ENCODE data around the gene MTRFR.
"Not testable (repeated sequence)": the region's sequence is repeated elsewhere in the genome, so short reads cannot be mapped to it uniquely, and the experiment has no call there.

The MTRFR gene

DNA sequence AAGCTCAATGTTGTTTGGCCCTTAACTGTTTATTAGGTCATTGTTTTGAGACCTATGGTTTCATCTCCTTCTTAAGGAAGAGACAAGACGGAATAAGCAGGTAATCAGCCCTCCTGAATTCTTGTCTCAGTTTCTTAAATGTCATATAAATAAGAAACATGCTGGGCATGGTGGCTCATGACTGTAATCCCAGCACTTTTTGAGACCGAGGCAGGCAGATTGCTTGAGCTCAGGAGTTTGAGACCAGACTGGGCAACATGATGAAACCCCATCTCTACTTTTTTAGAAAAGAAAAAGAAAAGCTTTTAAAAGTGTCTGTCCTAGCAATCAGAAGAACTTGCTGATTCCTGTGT is 5.1 kb downstream of the MTRFR start:
- no peak for DNase-seq
- TF ChIP-seq POLR2A (IDR thresholded peaks at IDR 0.05; ENCODE audit: low read length) (no peak), GATA1 (IDR thresholded peaks at IDR 0.05; ENCODE audit: low read depth, low read length) (no peak)

DNA sequence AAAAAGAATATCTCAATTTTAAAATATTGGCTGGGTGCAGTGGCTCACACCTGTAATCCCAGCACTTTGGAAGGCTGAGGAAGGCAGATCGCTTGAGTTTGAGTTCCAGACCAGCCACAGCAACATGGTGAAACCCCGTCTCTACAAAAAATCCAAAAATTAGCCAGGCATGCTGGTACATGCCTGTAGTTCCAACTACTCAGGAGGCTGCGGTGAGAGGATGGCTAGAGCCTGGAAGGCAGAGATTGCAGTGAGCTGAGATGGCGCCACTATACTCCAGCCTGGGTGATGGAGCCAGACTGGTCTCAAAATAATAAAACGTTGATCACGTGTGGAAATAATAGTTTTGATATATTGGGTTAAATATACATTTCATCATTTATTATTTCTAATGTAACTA is 5.7 kb downstream of the MTRFR start:
- DNase-seq: no peak
- no peak for TF ChIP-seq POLR2A (IDR thresholded peaks at IDR 0.05; ENCODE audit: low read length)
- TF ChIP-seq GATA1 (IDR thresholded peaks at IDR 0.05; ENCODE audit: low read depth, low read length): no peak

DNA sequence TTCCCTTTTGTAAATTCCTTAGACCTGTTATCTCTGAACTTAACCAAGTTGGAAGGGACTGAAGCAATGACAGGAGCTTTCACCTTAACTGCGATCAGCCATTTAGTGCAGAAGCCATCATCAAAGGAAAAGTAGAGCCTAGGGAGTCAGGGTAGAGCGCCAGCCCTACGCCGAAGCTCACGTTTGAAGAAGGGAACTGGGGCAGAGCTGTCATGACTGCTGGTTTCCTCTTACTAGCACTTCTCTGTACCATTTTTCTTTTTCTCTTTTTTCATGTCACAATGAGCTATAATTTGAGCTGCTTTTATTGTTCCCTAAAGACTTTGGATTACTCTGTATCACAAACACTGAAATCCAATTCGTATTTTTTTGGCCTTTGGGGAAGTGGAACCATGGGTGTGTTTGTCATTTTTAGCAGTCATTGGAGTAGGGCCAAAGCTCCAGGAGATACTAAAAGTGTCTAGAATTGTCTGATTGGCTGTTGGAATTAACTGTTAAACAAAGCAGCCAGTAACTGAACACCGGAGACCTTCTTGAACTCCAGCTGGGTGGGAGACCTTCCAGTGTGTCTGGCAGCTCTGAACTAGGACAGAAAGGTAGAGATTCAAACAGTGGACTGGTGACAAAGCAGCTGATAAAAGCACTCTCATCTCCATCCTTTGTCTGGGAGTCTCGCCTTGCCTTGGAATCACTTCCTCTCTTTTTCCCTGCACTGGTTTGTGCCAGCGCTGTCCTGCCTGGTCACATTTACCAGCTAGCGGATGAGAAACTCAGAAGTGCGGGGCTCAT is 9.1 kb downstream of the MTRFR start:
- no peak for DNase-seq
- no peak for TF ChIP-seq GATA1 (IDR thresholded peaks at IDR 0.05; ENCODE audit: low read depth, low read length)
- TF ChIP-seq POLR2A (IDR thresholded peaks at IDR 0.05; ENCODE audit: low read length): no peak

DNA sequence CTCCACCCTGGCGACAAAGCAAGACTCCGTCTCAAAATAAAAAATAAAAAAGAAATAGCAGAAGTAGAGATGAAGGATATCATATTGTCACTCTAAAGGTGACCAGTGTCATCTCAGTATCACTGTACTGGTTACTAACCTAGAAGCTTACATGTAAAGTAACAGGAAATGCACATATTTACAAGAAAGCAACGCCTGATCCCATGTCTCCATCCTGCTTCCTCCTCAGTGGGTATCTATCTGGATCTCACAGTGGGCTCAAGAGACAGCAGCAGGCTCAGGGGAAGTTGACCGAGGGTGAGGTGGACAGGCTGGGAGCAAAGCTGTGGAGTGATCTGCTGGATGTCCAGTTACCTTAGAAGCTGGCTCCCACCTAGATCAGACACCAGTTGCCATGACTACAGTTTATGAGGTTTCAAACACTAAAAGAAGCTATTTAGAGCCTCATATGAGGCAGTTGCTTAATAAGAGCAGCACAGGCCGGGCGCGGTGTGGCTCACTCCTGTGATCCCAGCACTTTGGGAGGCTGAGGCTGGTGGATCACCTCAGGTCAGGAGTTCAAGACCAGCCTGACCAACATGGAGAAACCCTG is 10.5 kb downstream of the MTRFR start:
- TF ChIP-seq POLR2A (IDR thresholded peaks at IDR 0.05; ENCODE audit: low read length): no peak
- no peak for TF ChIP-seq GATA1 (IDR thresholded peaks at IDR 0.05; ENCODE audit: low read depth, low read length)

DNA sequence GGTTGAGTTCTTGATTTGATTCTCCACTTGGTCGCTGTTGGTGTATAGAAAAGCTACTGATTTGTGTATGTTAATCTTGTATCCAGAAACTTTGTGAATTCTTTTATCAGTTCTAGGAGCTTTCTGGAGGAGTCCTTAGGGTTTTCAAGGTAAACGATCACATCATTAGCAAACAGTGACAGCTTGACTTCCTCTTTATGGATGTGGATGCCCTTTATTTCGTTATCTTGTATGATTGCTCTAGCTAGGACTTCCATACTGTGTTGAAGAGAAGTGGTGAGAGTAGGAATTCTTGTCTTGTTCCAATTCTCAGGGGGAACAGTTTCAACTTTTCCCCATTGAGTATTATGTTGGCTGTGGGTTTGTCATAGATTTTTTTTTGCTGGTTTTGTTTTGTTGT is 12.4 kb downstream of the MTRFR start:
- TF ChIP-seq GATA1 (IDR thresholded peaks at IDR 0.05; ENCODE audit: low read depth, low read length) (no peak), POLR2A (IDR thresholded peaks at IDR 0.05; ENCODE audit: low read length) (no peak)
- no peak for DNase-seq

More for the DNA sequence above, 10.5 kb downstream of the MTRFR start:
- DNase-seq: no peak

DNA sequence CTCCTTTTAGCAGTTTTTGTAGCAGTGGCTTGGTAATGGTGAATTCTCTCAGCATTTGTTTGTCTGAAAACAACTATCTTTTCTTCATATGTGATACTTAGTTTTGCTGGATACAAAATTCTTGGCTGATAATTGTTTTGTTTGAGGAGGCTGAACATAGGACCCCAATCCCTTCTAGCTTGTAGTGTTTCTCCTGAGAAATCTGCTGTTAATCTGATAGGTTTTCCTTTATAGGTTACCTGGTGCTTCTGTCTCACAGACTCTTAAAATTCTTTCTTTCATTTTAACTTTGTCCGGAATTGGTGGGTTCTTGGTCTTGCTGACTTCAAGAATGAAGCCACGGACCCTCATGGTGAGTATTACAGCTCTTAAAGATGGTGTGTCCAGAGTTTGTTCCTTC is 14.9 kb downstream of the MTRFR start:
- DNase-seq: not testable (repeated sequence)

DNA sequence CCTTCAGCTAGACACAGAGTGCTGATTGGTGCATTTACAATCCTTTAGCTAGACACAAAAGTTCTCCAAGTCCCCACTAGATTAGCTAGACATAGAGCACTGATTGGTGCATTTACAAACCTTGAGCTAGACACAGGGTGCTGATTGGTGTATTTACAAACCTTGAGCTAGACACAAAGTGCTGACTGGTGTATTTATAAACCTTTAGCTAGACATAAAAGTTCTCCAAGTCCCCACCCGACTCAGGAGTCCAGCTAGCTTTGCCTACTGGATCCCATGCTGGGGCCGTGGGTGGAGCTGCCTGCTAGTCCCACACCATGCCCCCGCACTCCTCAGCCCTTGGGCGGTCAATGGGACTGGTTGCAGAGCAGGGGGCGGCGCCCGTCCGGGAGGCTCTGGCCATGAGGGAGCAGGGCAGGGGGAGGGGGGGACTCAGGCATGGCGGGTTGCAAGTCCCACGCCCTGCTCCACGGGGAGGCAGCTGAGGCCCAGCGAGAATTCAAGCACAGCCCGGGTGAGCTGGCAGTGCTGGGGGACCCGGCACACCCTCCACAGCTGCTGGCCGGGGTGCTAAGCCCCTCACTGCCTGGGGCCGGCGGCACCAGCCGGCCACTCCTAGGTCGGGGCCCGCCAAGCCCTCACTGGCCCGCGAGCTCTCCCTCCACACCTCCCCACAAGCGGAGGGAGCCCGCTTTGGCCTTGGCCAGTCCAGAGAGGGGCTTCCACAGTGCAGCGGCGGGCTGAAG is 15.9 kb downstream of the MTRFR start:
- DNase-seq: not testable (repeated sequence)

DNA sequence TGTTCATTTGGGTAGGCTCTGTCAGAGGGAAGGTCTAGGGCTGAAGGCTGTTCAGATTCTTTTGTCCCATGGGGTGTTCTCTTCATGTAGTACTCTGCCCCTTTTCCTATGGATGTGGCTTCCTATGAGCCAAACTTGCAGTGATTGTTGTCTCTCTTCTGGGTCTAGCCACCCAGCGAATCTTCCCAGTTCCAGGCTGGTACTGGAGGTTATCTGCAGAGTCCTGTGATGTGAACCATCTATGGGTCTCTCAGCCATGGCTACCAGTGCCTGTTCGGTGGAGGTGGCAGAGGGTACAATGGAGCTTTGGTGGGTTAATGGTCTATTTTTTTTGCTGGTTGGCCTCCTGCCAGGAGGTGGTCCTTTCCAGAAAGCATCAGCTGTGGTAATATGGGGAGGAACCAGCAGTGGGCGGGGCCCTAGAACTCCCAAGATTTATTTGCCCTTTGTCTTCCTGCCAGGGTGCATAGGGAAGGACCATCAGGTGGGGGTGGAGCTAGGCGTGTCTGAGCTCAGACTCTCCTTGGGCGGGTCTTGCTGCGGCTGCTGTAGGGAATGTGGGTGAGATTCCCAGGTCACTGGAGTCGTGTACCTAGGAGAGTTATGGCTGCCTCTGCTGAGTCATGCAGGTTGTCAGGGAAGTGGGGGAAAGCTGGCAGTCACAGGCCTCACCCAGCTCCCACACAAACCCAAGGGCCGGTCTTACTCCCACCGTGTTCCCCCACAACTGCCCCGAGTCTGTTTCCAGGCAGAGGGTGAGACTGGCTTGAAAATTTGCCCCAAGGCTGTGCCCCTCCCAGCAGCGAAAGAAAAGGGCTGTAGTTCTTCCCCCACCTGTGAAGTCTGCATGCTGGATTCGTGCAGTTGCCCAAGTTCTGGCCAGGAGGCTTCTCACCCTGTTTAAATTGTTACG is 17.5 kb downstream of the MTRFR start:
- no peak for DNase-seq
- TF ChIP-seq POLR2A (IDR thresholded peaks at IDR 0.05; ENCODE audit: low read length) (no peak), GATA1 (IDR thresholded peaks at IDR 0.05; ENCODE audit: low read depth, low read length) (no peak)

DNA sequence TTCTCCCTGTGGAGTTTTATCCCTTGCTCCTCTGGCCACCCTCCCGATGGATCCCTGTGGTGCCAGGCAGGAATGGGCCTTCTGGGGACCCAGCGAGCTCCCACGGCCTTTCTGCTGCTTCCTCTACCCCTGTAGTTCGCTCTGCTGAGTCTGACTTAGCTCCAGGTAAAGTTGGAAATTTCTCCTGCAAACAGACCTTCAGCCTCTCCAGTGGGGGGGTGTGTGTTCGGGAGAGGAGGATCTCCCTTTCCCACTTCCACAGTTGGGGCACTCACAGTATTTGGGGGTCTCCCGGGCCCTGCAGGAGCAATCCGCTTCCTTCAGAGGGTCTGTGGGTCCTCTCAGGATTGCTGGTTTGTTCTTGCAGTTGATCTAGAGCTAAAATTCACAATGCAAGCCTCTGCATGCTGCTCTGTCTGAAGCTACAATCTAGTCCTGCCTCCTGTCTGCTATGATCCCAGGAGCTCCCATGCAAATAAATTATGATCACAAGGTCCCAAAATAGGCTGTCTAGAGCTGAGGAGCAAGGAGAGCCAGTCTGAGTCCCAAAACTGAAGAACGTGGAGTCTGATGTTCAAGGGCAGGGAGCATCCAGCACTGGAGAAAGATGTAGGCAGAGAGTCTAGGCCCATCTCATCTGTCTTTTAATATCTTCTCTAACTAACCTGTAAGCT is 18.3 kb downstream of the MTRFR start:
- TF ChIP-seq GATA1 (IDR thresholded peaks at IDR 0.05; ENCODE audit: low read depth, low read length) (no peak), POLR2A (IDR thresholded peaks at IDR 0.05; ENCODE audit: low read length) (no peak)
- DNase-seq: no peak

DNA sequence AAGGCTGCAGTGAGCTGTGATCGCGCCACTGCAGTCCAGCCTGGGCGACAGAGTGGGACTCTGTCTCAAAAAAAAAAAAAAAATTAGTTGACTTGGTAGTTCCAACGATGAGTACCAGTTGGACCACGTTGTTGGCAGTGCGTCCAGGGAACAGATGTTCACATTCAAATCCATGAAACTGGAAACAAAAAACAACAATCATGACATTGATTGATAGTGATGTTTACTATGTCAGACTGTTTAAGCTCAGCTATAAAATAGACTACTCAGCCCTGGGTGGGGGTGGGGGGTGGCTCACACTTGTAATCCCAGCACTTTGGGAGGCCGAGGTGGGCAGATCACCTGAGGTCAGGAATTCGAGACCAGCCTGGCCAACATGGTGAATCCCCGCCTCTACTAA is 19.1 kb downstream of the MTRFR start:
- not testable (repeated sequence) for DNase-seq

DNA sequence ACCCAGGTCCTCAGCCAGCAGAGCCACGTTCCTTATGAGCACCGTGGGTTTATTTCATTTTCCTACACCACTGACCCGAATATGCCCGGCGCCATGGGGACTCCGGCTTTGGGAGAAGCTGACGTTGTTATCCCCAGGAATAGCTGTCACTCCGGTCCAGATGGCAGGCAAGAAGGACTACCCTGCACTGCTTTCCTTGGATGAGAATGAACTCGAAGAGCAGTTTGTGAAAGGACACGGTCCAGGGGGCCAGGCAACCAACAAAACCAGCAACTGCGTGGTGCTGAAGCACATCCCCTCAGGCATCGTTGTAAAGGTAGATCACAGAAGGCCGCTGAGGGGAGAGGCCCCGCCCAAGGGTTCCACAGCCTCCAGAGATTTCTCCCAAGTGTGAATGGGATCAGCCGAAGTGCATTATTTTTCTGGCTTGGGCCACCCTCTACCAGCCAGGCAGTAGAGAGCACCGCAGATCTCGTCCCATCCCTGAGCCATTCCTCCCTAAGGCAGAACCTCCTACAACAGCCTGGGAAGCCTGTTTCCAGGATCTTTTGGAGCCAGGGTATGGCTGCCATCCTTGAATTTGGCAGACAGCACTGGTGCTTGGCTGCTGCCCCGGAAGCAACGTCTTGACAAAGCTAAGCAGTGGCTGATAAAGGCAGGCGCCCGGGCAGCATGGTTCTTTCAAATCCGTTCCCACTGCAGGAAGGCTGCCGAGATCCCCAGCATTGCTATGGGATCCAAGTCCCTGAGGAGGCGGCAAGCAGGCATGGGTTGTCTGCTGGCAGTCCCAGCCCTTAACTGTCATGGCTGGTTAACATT is 20.6 kb downstream of the MTRFR start:
- TF ChIP-seq GATA1 (IDR thresholded peaks at IDR 0.05; ENCODE audit: low read depth, low read length) (no peak), POLR2A (IDR thresholded peaks at IDR 0.05; ENCODE audit: low read length) (no peak)
- DNase-seq: no peak

DNA sequence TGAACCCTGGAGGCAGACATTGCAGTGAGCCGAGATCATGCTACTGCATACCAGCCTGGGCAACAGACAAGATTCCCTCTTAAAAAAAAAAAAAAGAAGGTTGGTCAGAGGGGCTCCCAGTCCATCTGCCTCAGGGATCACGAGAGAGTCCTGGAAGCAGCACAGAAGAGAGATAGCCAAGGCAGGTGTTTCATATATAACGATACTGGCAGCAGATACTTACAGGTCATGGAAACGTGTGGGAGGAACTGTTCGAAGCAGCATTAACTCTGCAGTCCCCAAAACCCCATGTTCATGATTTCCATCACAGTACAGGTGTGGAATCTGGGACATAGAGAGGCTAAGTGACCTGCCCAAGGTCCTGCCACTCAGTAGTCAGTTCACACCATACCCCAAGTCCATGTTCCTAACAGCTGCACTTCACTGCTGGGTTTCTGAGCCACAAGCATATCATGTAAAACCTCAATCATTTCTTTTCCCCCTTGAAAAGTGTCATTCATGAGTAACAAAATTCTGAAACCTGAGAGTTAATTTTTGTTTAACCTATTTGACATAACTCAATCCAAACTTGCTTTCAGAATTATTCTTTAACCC is 21.7 kb downstream of the MTRFR start:
- DNase-seq: no peak
- TF ChIP-seq POLR2A (IDR thresholded peaks at IDR 0.05; ENCODE audit: low read length) (no peak), GATA1 (IDR thresholded peaks at IDR 0.05; ENCODE audit: low read depth, low read length) (no peak)

DNA sequence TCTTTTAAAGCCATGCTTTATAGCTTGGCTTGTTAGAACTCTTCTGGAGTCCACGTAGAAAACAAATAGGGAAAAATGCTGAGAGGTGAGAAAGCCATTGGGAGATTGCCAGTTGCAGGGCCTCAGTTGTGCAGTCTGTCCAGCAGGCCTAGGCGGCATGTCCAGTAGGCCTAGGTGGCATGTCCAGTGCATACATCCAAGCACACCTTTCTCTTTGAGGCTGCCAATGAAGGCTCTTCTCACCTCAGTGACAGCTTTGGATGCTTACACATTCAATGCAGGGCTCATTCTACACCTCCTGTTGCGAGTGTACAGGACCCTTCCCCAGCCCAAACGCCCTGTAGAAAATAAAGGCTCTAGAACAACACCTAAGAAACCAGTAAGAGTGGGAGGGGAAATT is 25.4 kb downstream of the MTRFR start:
- TF ChIP-seq POLR2A (IDR thresholded peaks at IDR 0.05; ENCODE audit: low read length) (no peak), GATA1 (IDR thresholded peaks at IDR 0.05; ENCODE audit: low read depth, low read length) (no peak)
- no peak for DNase-seq
